ENCODE data around the gene MGST3.
"Not testable (repeated sequence)": the region's sequence is repeated elsewhere in the genome, so short reads cannot be mapped to it uniquely, and the experiment has no call there.

The MGST3 gene

DNA sequence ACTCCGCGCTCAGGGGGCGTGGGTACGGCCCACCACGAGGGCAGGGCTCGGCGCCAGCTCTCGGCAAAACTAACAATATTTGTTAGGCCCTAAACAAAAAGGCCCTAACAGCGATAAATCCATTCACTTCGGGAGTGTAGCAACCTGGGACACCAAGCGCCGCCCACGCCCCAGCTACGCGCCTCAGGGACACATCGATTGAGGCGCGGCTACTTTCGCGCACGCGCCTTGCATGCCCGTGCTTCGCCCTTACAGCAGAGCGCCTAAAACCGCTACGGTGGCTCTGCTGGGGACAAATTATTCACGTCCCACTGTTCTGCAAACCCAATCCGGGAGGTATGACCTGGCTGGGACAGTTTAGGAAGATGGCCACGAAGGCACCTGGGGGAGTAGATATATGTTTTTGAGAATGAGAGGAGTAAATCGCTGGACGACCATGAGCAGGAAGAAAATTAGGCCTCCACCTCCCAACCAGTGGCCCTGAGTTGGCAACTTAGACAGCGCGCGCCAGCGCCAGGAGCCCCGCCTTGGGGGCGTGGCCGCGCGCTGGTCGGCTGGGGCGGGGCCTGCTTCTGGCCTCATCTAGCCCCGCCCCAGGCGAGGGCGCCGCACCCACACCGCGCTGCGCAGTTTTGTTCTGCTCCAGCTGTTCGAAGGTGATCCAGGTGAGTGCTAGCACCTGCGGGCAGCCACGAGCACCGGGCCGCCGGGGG lies at the start of gene MGST3:
TSS of gene MGST3 (plus strand) at position 606 of the 713 bp plus-strand sequence. CDS start 18,614 bp downstream, outside the sequence.
- DNase-seq (ENCODE audit: low read depth) = peak; percentile 78

DNA sequence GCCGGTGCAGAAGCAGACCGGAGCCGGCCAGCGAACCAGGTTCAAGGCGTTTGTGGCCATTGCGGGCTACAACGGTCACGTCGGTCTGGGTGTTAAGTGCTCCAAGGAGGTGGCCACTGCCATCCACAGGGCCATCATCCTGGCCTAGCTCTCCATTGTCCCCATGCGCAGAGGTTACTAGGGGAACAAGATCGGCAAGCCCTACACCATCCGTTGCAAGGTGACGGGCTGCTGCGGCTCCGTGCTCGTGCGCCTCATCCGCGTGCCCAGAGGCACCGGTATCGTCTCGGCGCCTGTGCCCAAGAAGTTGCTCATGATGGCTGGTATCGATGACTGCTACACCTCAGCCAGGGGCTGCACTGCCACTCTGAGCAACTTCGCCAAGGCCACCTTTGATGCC lies 49.1 kb upstream of the MGST3 start:
- DNase-seq (ENCODE audit: low read depth) = no peak

DNA sequence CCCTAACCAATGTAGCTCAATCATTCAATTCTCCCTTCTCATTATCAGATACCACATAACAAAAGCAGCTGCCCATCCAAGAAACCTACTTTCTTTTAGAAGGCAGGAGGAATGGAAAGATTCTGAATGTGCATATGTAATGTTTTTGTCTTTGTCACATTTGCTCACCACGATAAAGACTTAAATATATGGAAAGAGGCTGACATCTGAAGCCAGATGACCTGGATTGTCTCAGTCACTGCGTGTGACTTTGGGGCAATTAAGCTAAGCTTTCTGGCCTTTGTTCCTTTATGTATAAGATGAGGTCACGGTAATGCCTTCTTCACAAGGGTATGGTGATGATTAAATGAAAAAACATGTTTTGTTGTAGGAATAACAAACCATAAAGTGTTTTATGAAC lies 44.6 kb upstream of the MGST3 start:
- no peak for DNase-seq (ENCODE audit: low read depth)

DNA sequence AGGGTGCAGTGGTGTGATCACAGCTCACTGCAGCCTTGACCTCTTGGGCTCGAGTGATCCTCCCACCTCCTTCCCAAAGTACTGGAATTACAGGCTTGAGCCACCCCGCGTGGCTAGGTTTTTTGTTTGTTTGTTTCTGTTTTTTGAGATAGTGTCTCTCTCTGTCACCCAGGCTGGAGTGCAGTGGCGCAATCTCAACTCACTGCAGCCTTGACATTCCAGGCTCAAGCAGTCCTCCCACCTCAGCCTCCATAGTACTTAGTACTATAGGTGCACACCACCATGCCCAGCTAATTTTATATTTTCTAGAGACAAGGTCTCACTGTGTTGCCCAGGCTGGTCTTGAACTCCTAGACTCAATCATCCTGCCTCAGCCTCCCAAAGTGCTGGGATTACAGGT lies 39.6 kb upstream of the MGST3 start:
- not testable (repeated sequence) for DNase-seq (ENCODE audit: low read depth)

DNA sequence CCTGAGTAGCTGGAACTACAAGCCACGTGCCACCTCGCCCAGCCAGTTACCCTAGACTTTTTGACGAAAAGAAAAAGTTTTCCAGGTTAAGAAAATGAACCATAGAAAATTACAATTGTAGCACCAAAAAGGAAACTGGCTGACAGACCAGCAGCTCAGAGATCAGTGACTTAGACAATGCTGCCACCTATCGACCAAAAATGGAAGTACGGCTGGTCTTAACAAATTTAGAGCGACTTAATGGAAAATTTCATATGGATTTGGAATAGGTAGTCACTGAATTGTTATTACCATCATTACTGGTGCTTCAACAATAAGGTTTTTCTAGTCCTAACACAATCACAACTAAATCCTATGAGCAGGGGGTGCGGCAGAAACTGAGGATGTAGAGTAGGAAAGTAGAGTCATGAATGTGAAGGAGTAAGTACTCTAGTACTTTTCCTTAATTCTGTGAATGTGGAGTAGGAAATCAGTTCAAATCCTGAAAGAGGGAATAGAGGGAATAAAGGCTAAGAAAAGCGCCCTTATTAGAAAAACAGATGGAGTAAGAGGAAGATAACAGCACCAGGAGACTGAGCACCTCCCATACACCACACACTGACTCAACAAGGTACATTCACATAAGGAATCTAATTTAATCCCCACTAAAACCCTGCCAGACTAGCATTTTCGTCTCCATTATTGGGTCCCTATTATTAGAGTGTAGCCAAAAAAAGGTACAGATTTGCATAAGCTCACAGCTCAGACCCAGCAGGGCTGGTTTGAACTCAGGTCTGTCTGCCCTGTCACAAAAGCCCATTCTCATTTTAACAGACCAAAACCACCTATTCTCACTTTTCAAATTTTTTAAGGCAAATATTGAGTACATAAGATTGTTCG lies 37.9 kb upstream of the MGST3 start:
- peak; percentile 45 for DNase-seq (ENCODE audit: low read depth)

DNA sequence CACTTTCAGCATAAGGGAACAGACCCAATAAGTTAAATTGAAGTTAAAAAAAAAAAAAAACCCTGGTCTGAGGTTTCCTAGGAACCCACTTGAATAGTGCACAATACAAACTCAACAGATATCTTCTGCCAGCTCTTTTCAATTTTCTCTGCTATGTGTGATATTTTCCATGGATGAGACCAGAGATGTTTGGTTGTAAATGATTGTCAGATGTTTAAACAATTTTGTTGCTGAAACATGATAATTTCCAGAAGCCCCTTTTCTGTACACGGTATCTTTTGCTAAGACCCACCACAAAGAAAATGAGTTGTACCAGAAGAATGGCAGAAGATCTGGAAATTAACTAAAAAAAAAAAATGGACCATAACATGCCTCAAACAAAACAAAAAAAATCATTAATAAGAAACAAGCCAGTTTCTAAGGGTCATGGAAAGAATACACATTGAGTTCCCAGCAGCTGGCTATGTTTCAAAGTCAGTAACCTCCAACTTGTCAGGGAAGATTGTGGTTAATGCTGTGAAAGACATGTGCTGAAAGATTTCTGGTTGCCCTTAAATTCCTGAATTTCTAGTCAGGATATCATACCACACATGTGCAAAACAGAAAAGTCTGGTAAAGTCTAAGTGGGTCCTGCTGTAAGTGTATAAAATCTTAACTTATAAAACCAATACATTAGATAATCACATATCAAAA lies 35.6 kb upstream of the MGST3 start:
- DNase-seq (ENCODE audit: low read depth) = no peak

DNA sequence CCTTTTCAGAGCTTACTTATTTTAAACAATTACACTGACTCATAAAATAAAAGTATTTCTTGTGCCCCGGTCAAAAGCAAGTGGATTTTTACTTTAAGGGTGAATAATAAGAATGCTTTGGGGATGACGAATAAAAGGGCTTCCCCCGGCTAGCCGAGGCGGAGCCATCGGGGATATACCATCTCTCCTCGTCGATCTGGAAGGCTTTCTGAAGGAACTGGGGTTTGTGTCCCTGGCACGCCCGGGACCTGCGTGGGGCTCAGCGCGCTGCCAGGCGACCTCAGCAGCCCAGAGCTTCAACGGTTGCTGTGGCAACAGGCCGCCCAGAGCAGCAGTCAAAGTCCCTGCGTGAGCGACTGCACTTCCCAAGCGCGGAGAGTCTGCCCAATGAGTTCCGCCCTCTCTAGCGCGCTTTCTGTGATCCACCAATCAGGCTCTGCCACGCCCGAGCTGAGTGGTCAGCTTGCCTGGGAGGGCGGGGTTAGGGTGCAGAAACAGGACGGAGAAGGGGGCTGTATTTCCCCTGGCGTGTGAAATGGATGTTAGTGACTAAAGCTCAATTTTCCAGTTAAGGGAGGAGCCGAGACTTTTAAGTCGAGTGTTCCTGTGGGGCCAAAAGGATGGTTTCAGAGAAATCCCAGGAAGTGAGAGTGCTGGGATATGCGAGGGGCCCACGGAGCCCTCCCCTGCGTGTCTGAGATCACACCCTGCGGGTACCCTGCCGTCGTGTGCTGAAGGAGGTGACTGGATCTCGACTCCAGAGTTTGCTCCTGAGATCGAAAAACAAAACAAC lies 33.0 kb upstream of the MGST3 start:
- DNase-seq (ENCODE audit: low read depth) = peak; percentile 87

DNA sequence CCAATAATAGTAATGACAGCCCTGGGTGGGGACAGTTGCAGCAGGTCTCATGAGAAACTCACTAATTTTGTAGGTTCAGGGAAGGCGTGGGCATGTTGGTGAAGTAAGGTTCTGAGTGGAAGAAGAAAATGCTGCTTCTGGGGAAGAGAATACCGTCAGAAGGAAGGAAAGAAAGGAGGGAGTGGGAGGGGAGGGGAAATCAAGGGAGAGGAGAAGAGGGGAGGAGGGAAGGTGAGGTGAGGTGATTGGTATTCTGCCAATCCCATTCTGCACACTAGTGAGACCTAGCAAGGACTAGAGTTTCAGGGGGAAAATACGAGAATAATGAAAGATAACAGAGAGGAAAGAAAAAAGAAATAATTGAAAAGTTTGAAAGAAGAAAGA lies 32.4 kb upstream of the MGST3 start:
- no peak for DNase-seq (ENCODE audit: low read depth)

DNA sequence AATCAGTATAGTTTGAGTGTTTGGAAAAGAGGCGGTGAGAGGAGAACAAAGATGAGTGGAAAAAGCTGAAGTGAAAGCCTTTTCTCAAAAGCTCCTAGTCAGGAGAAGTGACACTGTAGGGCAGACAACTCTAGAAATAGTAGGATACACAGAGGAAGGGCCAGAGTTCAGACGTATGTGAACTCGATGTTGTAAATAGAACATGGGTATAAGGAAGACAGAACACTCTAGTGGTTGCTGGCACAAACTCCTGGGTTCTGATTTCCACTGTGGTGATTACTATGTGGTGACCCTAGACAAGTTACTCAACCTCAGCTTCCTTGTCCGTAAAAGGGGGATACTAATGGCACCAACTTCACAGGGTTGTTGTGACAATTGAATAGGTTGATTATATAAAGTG lies 30.2 kb upstream of the MGST3 start:
- no peak for DNase-seq (ENCODE audit: low read depth)

DNA sequence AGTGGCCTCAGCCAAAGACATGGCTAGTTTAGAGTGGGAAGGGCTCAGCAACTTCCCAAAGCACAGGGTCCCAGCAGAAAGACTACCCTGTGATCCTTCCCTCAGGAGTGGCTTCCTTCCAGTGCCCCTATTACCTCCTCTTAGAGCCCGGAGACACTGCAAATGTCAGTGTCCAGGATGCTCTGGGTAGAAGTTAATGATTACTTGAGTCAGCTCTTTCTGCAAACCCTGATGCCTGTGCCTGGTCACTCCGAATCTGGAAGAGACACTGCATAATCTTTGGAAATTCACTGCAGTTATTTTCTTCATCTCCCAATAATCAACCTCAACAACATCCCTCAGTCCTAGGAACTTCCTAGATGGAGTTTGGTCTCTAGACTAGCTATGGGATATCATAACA lies 27.2 kb upstream of the MGST3 start:
- no peak for DNase-seq (ENCODE audit: low read depth)

DNA sequence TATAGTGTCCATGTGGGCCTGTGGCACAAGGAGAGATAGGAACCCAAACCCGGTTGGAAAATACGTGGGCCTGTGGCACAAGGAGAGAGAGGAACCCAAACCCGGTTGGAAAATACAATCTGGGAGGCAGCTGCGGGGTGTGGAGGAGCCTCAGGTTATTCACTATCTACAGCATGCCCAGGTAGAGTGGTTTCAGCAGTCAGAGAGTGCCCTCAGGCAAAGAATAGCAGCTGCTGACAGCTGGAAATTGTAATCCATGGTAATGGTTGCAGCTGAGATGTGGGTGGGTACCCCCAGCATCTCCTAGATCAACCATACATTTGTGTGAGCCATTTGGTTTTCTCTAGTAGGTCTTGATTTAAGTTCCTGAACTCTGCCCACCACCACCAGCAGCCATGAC lies 25.8 kb upstream of the MGST3 start:
- no peak for DNase-seq (ENCODE audit: low read depth)

DNA sequence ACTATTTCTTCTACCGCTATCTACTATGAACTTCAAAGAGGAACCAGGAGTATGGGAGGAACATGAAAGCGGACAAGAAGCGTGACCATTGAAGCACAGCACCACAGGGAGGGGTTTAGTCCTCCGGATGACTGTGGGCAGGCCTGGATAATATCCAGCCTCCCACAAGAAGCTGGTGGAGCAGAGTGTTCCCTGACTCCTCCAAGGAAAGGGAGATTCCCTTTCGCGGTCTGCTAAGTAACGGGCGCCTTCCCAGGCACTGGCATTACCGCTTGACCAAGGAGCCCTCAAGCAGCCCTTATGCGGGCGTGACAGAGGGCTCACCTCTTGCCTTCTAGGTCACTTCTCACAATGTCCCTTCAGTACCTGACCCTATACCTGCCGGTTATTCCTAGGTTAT lies 24.4 kb upstream of the MGST3 start:
- DNase-seq (ENCODE audit: low read depth) = not testable (repeated sequence)

DNA sequence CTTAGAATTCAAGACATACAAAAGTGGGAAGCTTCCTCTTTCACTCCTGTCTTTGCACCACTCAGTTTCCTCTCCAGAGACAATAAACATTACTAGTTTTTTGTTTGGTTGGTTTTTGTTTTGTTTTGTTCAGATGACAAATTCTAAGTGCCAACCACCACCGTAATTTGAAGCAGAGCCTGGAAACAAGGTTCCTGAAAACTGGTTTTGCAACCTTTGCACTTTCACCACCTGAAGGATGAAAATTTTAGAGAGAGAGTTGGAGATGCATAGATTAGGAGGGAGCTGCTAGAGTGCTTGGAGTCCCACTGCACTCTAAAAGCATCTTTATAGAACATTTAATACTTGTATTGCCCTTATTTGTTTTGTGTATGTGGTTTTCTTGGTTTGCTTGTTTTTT lies 20.2 kb upstream of the MGST3 start:
- DNase-seq (ENCODE audit: low read depth) = no peak

DNA sequence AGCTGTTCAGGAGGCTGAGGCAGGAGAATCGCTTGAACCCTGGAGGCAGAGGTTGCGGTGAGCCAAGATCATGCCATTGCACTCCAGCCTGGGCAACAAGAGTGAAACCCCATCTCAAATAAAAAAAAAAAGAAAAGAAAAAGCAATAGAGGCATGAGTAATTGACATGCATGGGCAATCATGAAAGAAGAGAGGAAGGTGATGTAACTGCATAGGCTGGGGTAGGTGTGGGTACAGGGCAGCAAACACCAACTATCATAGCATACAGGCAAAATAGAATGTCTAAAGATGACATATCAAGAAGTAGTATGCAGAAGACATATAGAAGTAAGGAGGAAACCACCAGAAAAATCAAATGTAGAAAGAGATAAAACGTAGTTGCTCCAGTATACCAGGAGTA lies 19.0 kb upstream of the MGST3 start:
- DNase-seq (ENCODE audit: low read depth) = no peak

DNA sequence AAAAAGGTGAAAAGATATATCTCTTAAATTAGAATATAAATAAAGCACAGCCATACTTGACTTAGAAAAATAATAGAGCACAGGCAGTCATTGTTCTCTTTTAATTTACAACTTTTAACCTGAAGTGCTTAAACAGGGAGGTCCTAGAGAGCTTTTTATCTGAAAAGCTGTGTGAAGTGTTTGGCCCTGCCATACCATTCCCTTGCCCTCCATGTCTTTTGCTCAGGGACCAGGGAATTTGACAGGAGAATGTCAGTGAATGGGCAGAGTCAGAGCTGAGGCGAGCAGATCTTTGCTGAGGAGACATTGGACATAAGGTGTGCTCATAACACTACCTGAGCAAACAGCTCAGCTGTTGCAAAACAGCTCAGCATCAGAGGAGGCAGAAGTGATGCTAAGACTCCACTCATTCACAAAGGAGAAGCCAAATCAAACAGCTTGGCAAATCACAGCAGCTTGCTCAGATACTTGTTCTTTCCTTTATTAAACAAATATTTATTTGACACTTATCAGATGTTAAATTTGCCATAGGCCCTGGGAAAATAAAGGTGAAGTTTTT lies 14.9 kb upstream of the MGST3 start:
- DNase-seq (ENCODE audit: low read depth) = no peak

DNA sequence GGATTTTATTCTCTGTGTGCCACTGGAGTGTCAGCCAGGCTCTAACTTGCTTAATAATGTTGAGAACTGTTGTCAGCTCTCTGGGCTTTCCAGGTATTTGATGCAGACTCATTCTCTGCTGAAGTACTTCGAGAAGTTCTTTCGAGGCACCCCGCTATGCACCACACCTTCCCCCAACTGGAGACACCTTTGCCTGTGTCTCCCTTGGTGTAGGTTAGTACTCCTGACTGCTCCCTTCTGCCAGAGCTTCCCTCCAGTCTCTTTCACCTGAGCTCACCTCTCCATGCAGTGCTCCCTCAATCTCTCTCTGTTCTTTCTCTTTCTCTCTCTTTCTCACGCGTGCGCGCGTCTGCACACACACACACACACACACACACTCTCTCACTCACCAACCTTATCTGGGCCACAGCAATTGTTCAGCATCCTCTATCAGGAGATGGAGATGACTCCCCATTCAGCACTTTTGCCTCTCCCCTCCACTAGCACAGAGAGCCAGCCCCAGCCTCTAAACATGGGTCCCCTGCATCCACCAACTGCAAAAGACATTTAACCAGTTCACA lies 14.0 kb upstream of the MGST3 start:
- no peak for DNase-seq (ENCODE audit: low read depth)

DNA sequence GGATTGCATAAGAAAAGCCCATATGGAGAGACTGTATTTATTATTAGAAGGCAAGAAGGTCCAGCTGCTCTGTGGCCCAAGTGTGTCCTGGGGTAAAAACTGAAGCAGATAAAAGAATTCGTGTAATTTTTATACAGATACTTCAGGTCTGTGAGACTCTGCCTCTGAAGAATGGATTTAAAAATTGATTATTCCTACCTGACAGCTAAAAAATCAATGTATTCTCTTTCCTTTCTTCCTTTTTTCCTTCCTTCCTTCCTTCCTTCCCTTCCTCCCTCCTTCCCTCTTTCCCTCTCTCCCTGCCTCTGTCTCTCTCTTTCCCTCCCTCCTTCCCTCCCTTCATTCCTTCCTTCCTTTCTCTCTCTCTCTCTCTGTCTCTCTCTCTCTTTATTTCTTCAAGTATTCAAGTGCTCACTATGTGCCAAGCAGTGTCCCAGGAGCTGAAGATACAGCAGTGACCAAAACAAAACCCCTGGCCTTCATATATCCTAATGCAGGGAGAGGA lies 11.3 kb upstream of the MGST3 start:
- no peak for DNase-seq (ENCODE audit: low read depth)

DNA sequence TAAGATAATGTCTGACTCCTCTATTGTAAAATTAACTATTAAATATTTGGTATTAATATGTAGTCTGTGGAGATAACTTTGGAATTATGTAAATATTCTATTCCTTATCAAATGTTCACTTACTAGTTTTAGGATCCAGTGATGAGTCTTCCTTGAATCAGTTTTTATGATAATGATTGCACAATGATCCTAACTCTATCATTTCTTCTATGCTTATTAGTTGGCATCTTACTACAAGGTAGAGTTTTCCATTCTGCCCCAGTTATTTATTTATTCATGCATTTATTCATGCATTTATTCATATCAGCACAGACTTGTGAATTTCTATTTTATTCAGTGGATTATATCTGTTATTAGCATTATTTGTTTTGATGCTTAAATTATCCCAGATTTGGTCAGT lies 7.4 kb upstream of the MGST3 start:
- DNase-seq (ENCODE audit: low read depth) = no peak

DNA sequence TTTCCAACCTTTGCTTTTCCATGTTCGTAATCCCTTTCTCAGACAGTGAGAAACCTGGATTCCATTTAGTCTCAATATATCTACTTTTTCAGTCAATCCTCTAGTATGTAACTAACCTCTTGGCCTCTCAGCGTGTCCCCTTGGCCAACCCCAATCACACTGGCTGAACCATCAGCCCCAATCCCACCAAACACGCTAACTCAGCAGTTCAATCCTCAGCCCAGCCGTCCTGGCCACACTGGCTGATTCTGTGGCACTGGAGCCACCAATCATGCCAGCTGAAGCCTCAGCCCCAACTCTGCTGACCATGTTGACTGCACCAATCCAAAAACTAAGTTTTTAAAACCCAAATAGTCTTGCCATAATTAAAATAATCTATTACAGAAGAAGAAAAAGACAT lies 6.6 kb upstream of the MGST3 start:
- DNase-seq (ENCODE audit: low read depth) = no peak

DNA sequence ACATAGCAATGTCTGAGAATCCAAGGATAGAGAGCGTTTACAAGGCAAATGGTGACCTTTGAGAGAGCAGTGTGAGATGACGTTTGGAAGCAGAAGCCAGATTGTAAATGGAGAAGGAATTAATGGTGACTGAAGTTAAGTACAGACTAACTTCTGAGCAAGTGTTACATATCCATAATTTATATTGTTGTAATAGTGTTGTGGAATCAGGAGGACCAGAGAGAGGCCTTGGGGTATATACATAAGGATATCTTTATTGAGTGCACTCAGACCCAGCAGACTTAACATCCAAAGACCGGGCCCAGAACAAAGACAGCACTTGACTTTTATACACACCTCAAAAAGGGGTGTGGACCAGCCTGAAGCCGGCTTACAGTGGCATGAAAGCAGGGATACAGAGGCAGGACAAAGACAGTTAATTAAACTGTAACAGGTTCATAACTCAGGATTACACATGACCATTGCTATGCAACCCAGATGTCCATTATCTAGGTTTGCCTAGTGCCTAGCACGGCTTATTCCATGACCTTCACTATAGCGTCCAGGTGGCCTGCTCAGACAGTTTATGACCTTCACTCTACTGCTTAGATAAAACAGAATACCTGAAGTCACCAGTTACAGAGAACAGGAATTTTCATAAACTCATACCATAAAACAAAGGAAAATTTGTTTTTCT lies 2.7 kb upstream of the MGST3 start:
- DNase-seq (ENCODE audit: low read depth) = no peak

DNA sequence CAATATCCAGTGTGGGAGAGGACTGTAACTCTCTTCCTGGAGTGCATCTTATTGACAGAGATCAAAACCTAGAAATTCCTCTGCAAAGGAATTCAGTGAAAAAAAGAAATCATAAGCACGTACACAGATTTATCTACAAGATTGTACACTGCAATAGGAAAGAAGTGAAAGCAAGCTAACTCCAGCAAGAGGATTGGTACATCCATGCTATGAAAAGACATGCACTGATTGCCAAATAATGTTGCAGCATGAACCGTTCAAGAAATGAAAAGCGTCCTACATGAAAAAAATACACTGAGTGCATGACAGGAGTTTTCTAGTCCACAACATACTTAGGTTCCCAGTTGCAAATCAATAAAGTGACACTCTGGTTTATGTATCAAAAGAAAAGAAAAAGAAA lies 1.9 kb upstream of the MGST3 start:
- DNase-seq (ENCODE audit: low read depth) = no peak
